H1 (cell line): Measurements from ENCODE around the gene TMEM120A. TPM values are rescaled to one million over a fixed set of nuclear protein-coding genes. Genes with fewer than 3 reads are reported as not detected.

Experiments
- CEBPB ChIP-seq: IDR thresholded peaks from 2 replicates; pipeline ENCODE4 v1.6.1; 2012; ENCODE audit warnings: low read depth, low read length
- CHD2 ChIP-seq: IDR thresholded peaks from 2 replicates; pipeline ENCODE4 v1.6.1; 2012; ENCODE audit warnings: low read length, improper control_type of control experiment
- CTCF ChIP-seq, 3 experiments: IDR thresholded peaks; 1 replicate in 2 of 3; 2 replicates in 1 of 3; pipeline versions ENCODE4 v1.5.1 to v1.6.1; 2011; ENCODE audit warnings: low read length in 3 of 3, mild to moderate bottlenecking in 3 of 3, inconsistent platforms in 2 of 3, low read depth in 1 of 3, moderate library complexity in 1 of 3; ENCODE audit not compliant: insufficient read depth in 1 of 3; ENCODE audit errors: control extremely low read depth in 1 of 3
- GABPA ChIP-seq: IDR thresholded peaks from 2 replicates; pipeline ENCODE4 v1.6.1; 2011; ENCODE audit warnings: mild to moderate bottlenecking, low read length, moderate library complexity, borderline replicate concordance; ENCODE audit not compliant: insufficient read depth
- NANOG ChIP-seq: IDR thresholded peaks from 2 replicates; pipeline ENCODE4 v1.6.1; 2011; ENCODE audit warnings: low read length, low read depth, mild to moderate bottlenecking, inconsistent platforms; ENCODE audit not compliant: insufficient read depth, poor library complexity, severe bottlenecking
- POLR2A ChIP-seq, 2 experiments: IDR thresholded peaks; 1 replicate in 1 of 2; 2 replicates in 1 of 2; pipeline ENCODE4 v1.6.1; 2011; ENCODE audit warnings: low read depth in 2 of 2, low read length in 2 of 2, mild to moderate bottlenecking in 2 of 2; ENCODE audit errors: control extremely low read depth in 1 of 2
- POU5F1 ChIP-seq: IDR thresholded peaks from 2 replicates; pipeline ENCODE4 v1.6.1; 2011; ENCODE audit warnings: low read depth, mild to moderate bottlenecking, low read length, moderate library complexity
- polyA plus RNA-seq, 7 experiments: library from polyadenylated mRNA; depleted of rRNA in 3 of 7; stranded (reverse) in 5 of 7; unstranded in 2 of 7; fragments of >200 nt in 5 of 7; fragments of 200-250 nt in 2 of 7; gene quantifications; 1 replicate in 5 of 7; 2 replicates in 1 of 7; 4 replicates in 1 of 7; pipeline versions ENCODE4 v1.2.1 to v1.2.3, GENCODE V29; 2011 to 2013; ENCODE audit warnings: missing spikeins in 2 of 7, mixed read lengths in 2 of 7
- total RNA-seq: library from RNA; stranded (reverse); fragmentation: NEBNext Ultra II Directional; extraction: Animal tissue kit (Norgen Biotek cat#: 25700); gene quantifications from 2 replicates; pipeline ENCODE4 v1.2.1, GENCODE V29; 2021

TMEM120A gene
- total and polyA plus RNA-seq, 2 of the 8 experiments (the other 6 are each of a cell fraction or from before 2014, with no cell fraction given), result 15.6 to 49.9 TPM

- TF ChIP-seq GABPA, result no peak
- no peak for TF ChIP-seq POLR2A (IDR thresholded peaks at IDR 0.05; ENCODE audit: control extremely low read depth in 1 of 2, low read depth in 2 of 2, low read length in 2 of 2)
- TF ChIP-seq POU5F1, result no peak
- TF ChIP-seq NANOG, result no peak
- TF ChIP-seq CHD2, result no peak
- no peak for TF ChIP-seq CEBPB
- no peak for TF ChIP-seq CTCF (IDR thresholded peaks at IDR 0.05; ENCODE audit: control extremely low read depth in 1 of 3, insufficient read depth in 1 of 3, low read depth in 1 of 3, low read length in 3 of 3)
These were observed 26.4 kb downstream of the TMEM120A start (continued) for GRCh38 chr7:75968012-75968411.
